Measurements from ENCODE around the gene LMTK3.
A peak's percentile ranks its signal among the peaks of the same experiment; 100 is the strongest.
"Not testable (repeated sequence)": the region's sequence is repeated elsewhere in the genome, so short reads cannot be mapped to it uniquely, and the experiment has no call there.

The LMTK3 gene

GRCh38 chr19:48540110-48540509 is 28.5 kb upstream of the LMTK3 start:
- DNase-seq (ENCODE audit: low spot score), result no peak

GRCh38 chr19:48539503-48540096 is 28.0 kb upstream of the LMTK3 start:
- DNase-seq (ENCODE audit: low spot score), result no peak

GRCh38 chr19:48538057-48538456 is 26.4 kb upstream of the LMTK3 start:
- DNase-seq (ENCODE audit: low spot score), result not testable (repeated sequence)

GRCh38 chr19:48537541-48537940 is 25.9 kb upstream of the LMTK3 start:
- no peak for DNase-seq (ENCODE audit: low spot score)

- no peak for DNase-seq (ENCODE audit: low spot score)
Measured at GRCh38 chr19:48533770-48534169, 22.1 kb upstream of the LMTK3 start.

GRCh38 chr19:48530770-48531169 is 19.1 kb upstream of the LMTK3 start:
- DNase-seq (ENCODE audit: low spot score), result no peak

- no peak for DNase-seq (ENCODE audit: low spot score)
Measured at GRCh38 chr19:48530066-48530720, 18.6 kb upstream of the LMTK3 start.

GRCh38 chr19:48529156-48529555 is 17.5 kb upstream of the LMTK3 start:
- DNase-seq (ENCODE audit: low spot score), result no peak

- DNase-seq (ENCODE audit: low spot score), result no peak
Measured at GRCh38 chr19:48524732-48525131, 13.1 kb upstream of the LMTK3 start.

GRCh38 chr19:48524221-48524620 is 12.6 kb upstream of the LMTK3 start:
- DNase-seq (ENCODE audit: low spot score), result no peak

- no peak for DNase-seq (ENCODE audit: low spot score)
Measured at GRCh38 chr19:48520134-48520533, 8.5 kb upstream of the LMTK3 start.

- DNase-seq (ENCODE audit: low spot score), result not testable (repeated sequence)
Measured at GRCh38 chr19:48519426-48519825, 7.8 kb upstream of the LMTK3 start.

GRCh38 chr19:48518207-48518606 is 6.6 kb upstream of the LMTK3 start:
- DNase-seq (ENCODE audit: low spot score), result no peak

- DNase-seq (ENCODE audit: low spot score), result no peak
Measured at GRCh38 chr19:48516536-48516935, 4.9 kb upstream of the LMTK3 start.

- DNase-seq (ENCODE audit: low spot score), result no peak
Measured at GRCh38 chr19:48514123-48514458, 2.5 kb upstream of the LMTK3 start.

- DNase-seq (ENCODE audit: low spot score), result peak; percentile 80
Measured at GRCh38 chr19:48513289-48514122, 1.9 kb upstream of the LMTK3 start.

- no peak for DNase-seq (ENCODE audit: low spot score)
Measured at GRCh38 chr19:48512504-48513288, 1.1 kb upstream of the LMTK3 start.

- DNase-seq (ENCODE audit: low spot score), result no peak
Measured at GRCh38 chr19:48511321-48511731, 309 bp downstream of the LMTK3 start.

GRCh38 chr19:48510421-48511268 is 990 bp downstream of the LMTK3 start:
- DNase-seq (ENCODE audit: low spot score), result peak; percentile 73

- no peak for DNase-seq (ENCODE audit: low spot score)
Measured at GRCh38 chr19:48509467-48510194, 2.0 kb downstream of the LMTK3 start.

All from CD4-positive, alpha-beta T cell treated with Interleukin-2 at 100 ng/mL for 4 hours (primary cell).